H9 (cell line): ENCODE results near the gene ZMIZ1. TPM values are rescaled to one million over a fixed set of nuclear protein-coding genes. Genes with fewer than 3 reads are reported as not detected.
A peak's percentile ranks its signal among the peaks of the same experiment; 100 is the strongest.

Source experiments
- DNase-seq: peaks from one replicate; pipeline ENCODE4 v3.0.0-alpha.2; 2017
- H2AFZ ChIP-seq: one replicate; pipeline ENCODE4 v1.6.1; 2013; ENCODE audit warnings: mild to moderate bottlenecking, low read length, control low read depth, moderate library complexity
- H2AK5ac ChIP-seq: 2 replicates; pipeline ENCODE4 v1.6.1; 2013; ENCODE audit warnings: low read length, control low read depth, mixed read lengths; ENCODE audit not compliant: insufficient read length
- H2BK120ac ChIP-seq: one replicate; pipeline ENCODE4 v1.6.1; 2013; ENCODE audit warnings: low read depth, mild to moderate bottlenecking, low read length, control low read depth, inconsistent platforms; ENCODE audit not compliant: poor library complexity, severe bottlenecking
- H2BK12ac ChIP-seq: 2 replicates; pipeline ENCODE4 v1.6.1; 2013; ENCODE audit warnings: low read length, control low read depth, mixed read lengths, low read depth; ENCODE audit not compliant: insufficient read length
- H2BK15ac ChIP-seq: 2 replicates; pipeline ENCODE4 v1.6.1; 2013; ENCODE audit warnings: low read depth, low read length, control low read depth
- H2BK20ac ChIP-seq: one replicate; pipeline ENCODE4 v1.6.1; 2013; ENCODE audit warnings: low read depth, mild to moderate bottlenecking, low read length, control low read depth, inconsistent platforms; ENCODE audit not compliant: poor library complexity, severe bottlenecking
- H2BK5ac ChIP-seq: 2 replicates; pipeline ENCODE4 v1.6.1; 2013; ENCODE audit warnings: low read length, control low read depth, mixed read lengths; ENCODE audit not compliant: insufficient read length
- H3K14ac ChIP-seq: 2 replicates; pipeline ENCODE4 v1.6.1; 2013; ENCODE audit warnings: low read length, control low read depth; ENCODE audit not compliant: insufficient read depth
- H3K18ac ChIP-seq: 2 replicates; pipeline ENCODE4 v1.6.1; 2013; ENCODE audit warnings: low read depth, mild to moderate bottlenecking, mixed read lengths, low read length, control low read depth; ENCODE audit not compliant: insufficient read length
- H3K23ac ChIP-seq: 2 replicates; pipeline ENCODE4 v1.6.1; 2013; ENCODE audit warnings: low read length, control low read depth, mixed read lengths, low read depth; ENCODE audit not compliant: insufficient read length
- H3K23me2 ChIP-seq: 2 replicates; pipeline ENCODE4 v1.6.1; 2013; ENCODE audit warnings: low read depth, mild to moderate bottlenecking, mixed read lengths, low read length, control low read depth; ENCODE audit not compliant: insufficient read length, poor library complexity, severe bottlenecking
- H3K27ac ChIP-seq: 2 replicates; pipeline ENCODE4 v1.5.1; 2013; ENCODE audit warnings: low read length, control low read depth, mixed read lengths, low read depth; ENCODE audit not compliant: insufficient read length
- H3K27me3 ChIP-seq: 2 replicates; pipeline ENCODE4 v1.6.1; 2013; ENCODE audit warnings: low read length, control low read depth, inconsistent platforms; ENCODE audit not compliant: insufficient read depth
- H3K4ac ChIP-seq: 2 replicates; pipeline ENCODE4 v1.6.1; 2013; ENCODE audit warnings: low read depth, mild to moderate bottlenecking, control low read depth, inconsistent platforms, low read length, moderate library complexity
- H3K4me1 ChIP-seq: 2 replicates; pipeline ENCODE4 v1.6.1; 2013; ENCODE audit warnings: low read length, control low read depth, inconsistent platforms; ENCODE audit not compliant: insufficient read depth
- H3K4me2 ChIP-seq: 2 replicates; pipeline ENCODE4 v1.6.1; 2013; ENCODE audit warnings: low read length, control low read depth, mixed read lengths; ENCODE audit not compliant: insufficient read length, insufficient read depth
- H3K56ac ChIP-seq: 2 replicates; pipeline ENCODE4 v1.6.1; 2013; ENCODE audit warnings: low read depth, mild to moderate bottlenecking, mixed read lengths, low read length, control low read depth; ENCODE audit not compliant: insufficient read length
- H3K79me1 ChIP-seq: 2 replicates; pipeline ENCODE4 v1.6.1; 2013; ENCODE audit warnings: low read depth, mild to moderate bottlenecking, moderate library complexity, low read length, control low read depth, inconsistent platforms; ENCODE audit not compliant: insufficient read depth, poor library complexity, severe bottlenecking
- H3K79me2 ChIP-seq: 2 replicates; pipeline ENCODE4 v1.6.1; 2013; ENCODE audit warnings: low read length, control low read depth, inconsistent platforms; ENCODE audit not compliant: insufficient read depth
- H3K9ac ChIP-seq: 2 replicates; pipeline ENCODE4 v1.6.1; 2013; ENCODE audit warnings: low read length, control low read depth, mixed read lengths; ENCODE audit not compliant: insufficient read length; ENCODE audit errors: extremely low read depth
- H3K9me3 ChIP-seq: one replicate; pipeline ENCODE4 v1.6.1; 2013; ENCODE audit warnings: low read depth, low read length, inconsistent platforms; ENCODE audit not compliant: control insufficient read depth
- H3T11ph ChIP-seq: one replicate; pipeline ENCODE4 v1.6.1; 2013; ENCODE audit warnings: mild to moderate bottlenecking, low read length, control low read depth, inconsistent platforms
- H4K20me1 ChIP-seq: one replicate; pipeline ENCODE4 v1.6.1; 2013; ENCODE audit not compliant: control insufficient read depth, insufficient read length, insufficient read depth
- H4K5ac ChIP-seq: 2 replicates; pipeline ENCODE4 v1.6.1; 2013; ENCODE audit warnings: low read depth, mild to moderate bottlenecking, mixed read lengths, low read length, control low read depth; ENCODE audit not compliant: insufficient read length
- H4K8ac ChIP-seq: replicated peaks from 2 replicates; pipeline ENCODE4 v1.6.1; 2013; ENCODE audit warnings: low read length, control low read depth, mixed read lengths, low read depth; ENCODE audit not compliant: insufficient read length
- H4K91ac ChIP-seq: 2 replicates; pipeline ENCODE4 v1.6.1; 2013; ENCODE audit warnings: low read depth, mild to moderate bottlenecking, moderate library complexity, mixed read lengths, low read length, control low read depth; ENCODE audit not compliant: insufficient read length
- H3K27ac Mint-ChIP-seq, 3 experiments: 2 replicates in 2 of 3; 3 replicates in 1 of 3; pipeline ENCODE4 v1.8.0; 2020 to 2021; ENCODE audit warnings: mixed read lengths in 3 of 3, mild to moderate bottlenecking in 1 of 3, moderate library complexity in 1 of 3
- H3K27me3 Mint-ChIP-seq: 2 replicates; pipeline ENCODE4 v1.8.0; 2021; ENCODE audit warnings: low read depth, mild to moderate bottlenecking, moderate library complexity, mixed read lengths
- H3K36me3 Mint-ChIP-seq, 3 experiments: 2 replicates in 2 of 3; 3 replicates in 1 of 3; pipeline ENCODE4 v1.8.0; 2020 to 2021; ENCODE audit warnings: low read depth in 3 of 3, mixed read lengths in 3 of 3; ENCODE audit not compliant: insufficient read depth in 1 of 3
- H3K4me1 Mint-ChIP-seq, 2 experiments: 2 replicates each; pipeline ENCODE4 v1.8.0; 2020; ENCODE audit warnings: mixed read lengths in 2 of 2
- H3K4me3 Mint-ChIP-seq, 2 experiments: 2 replicates in 1 of 2; 3 replicates in 1 of 2; pipeline ENCODE4 v1.8.0; 2020 to 2021; ENCODE audit warnings: mild to moderate bottlenecking in 2 of 2, mixed read lengths in 2 of 2, moderate library complexity in 1 of 2
- H3K9me3 Mint-ChIP-seq, 2 experiments: 2 replicates in 1 of 2; 3 replicates in 1 of 2; pipeline ENCODE4 v1.8.0; 2020; ENCODE audit warnings: mild to moderate bottlenecking in 2 of 2, mixed read lengths in 2 of 2, moderate library complexity in 1 of 2
- WGBS: extraction: QIAGEN DNeasy Blood & Tissue Kit; methylation state at CpG from one replicate; pipeline ENCODE4 v1.1.7; 2013; ENCODE audit warnings: missing lambda C conversion rate, low lambda C conversion rate, mixed read lengths; ENCODE audit not compliant: insufficient read length; ENCODE audit errors: extremely low coverage; 5-methylcytosine and 5-hydroxymethylcytosine counted together
- total RNA-seq: library from RNA; stranded (reverse); gene quantifications from 2 replicates; pipeline ENCODE4 v1.2.1, GENCODE V29; 2021
- TF ChIP-seq, protein P1 (sequence below): fragments of 200-600 bp; sonication (generic); conservative IDR thresholded peaks from 3 replicates; pipeline ENCODE4 v1.8.0; 2021; ENCODE audit warnings: antibody characterized with exemption, mild to moderate bottlenecking

ZMIZ1 gene
- total RNA-seq, 1 experiment from 2014 or later: 36.9 TPM

DNA sequence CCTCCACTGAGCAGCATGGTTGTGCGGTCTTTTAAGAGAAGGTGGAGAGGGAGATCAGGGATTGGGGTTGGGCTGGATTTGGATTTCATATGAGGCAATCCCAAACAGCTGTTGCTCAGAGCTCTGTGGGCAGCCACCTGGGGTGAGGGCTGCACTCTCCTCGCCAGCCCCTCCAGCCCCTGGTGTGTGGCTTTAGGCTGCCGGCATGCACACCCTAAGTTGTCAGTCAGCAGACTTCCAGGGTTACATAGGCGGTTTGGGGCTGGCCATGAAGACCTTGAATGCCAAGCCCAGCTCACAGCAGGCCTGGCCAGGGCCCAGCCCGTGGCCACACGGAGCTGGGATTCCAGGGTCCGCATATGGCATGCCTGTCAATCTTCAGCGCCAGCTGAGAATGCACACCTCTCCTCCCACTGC, 54.8 kb downstream of the ZMIZ1 start:
- Histone ChIP-seq H3T11ph (no peak overlapping the region), H4K5ac (no peak overlapping the region), H3K56ac (no peak overlapping the region), H2AFZ (no peak overlapping the region), H4K91ac (no peak overlapping the region), H2AK5ac (no peak overlapping the region), H3K18ac (no peak overlapping the region), H3K79me1 (no peaks in the 10 kb centered on the region), H3K79me2 (no peaks in the 10 kb centered on the region), H4K20me1 (no peaks in the 10 kb centered on the region), H3K23ac (no peak overlapping the region), H3K14ac (no peak overlapping the region), H2BK15ac (no peak overlapping the region), H3K27me3 (no peaks in the 10 kb centered on the region), H2BK120ac (no peak overlapping the region), H3K4me2 (no peak overlapping the region), H2BK5ac (no peak overlapping the region), H3K9ac (no peak overlapping the region), H4K8ac (no peak overlapping the region), H2BK20ac (no peak overlapping the region), H3K4ac (no peak overlapping the region), H3K27ac (no peak overlapping the region), H3K4me1 (peaks cover 3% of the 10 kb centered on the region; the same call in 1 of the 2 replicates), H3K23me2 (no peaks in the 10 kb centered on the region), H2BK12ac (no peak overlapping the region), H3K9me3 (no peaks in the 10 kb centered on the region)
- Mint-ChIP-seq H3K27me3 (no peaks in the 10 kb centered on the region), H3K36me3 (peaks cover 6 to 31% (median 23%) of the 10 kb centered on the region in 3 experiments), H3K27ac (peak overlapping the region; percentile 59 to 96 (median 93); a peak in 4 of 7 replicates), H3K4me3 (no peak overlapping the region), H3K4me1 (peaks cover 27 to 35% of the 10 kb centered on the region in 2 experiments), H3K9me3 (no peaks in the 10 kb centered on the region)
- DNase-seq: no peak
- WGBS: no CpG with 5 or more reads among the region's 8 CpGs
- TF ChIP-seq, protein P1, sequence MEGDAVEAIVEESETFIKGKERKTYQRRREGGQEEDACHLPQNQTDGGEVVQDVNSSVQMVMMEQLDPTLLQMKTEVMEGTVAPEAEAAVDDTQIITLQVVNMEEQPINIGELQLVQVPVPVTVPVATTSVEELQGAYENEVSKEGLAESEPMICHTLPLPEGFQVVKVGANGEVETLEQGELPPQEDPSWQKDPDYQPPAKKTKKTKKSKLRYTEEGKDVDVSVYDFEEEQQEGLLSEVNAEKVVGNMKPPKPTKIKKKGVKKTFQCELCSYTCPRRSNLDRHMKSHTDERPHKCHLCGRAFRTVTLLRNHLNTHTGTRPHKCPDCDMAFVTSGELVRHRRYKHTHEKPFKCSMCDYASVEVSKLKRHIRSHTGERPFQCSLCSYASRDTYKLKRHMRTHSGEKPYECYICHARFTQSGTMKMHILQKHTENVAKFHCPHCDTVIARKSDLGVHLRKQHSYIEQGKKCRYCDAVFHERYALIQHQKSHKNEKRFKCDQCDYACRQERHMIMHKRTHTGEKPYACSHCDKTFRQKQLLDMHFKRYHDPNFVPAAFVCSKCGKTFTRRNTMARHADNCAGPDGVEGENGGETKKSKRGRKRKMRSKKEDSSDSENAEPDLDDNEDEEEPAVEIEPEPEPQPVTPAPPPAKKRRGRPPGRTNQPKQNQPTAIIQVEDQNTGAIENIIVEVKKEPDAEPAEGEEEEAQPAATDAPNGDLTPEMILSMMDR: no peak
